DOHH2 (cell line): ENCODE results near the gene DBX2.

Source experiments
- CTCF ChIP-seq: fragments of 200-600 bp; sonication (generic); IDR thresholded peaks from one replicate; pipeline ENCODE4 v1.5.1; 2014; ENCODE audit warnings: antibody characterized with exemption, mild to moderate bottlenecking, low read depth, low read length; ENCODE audit not compliant: poor library complexity, severe bottlenecking
- EZH2phosphoT487 ChIP-seq: fragments of 200-600 bp; sonication (generic); IDR thresholded peaks from 2 replicates; pipeline ENCODE4 v1.6.1; 2017; ENCODE audit warnings: borderline replicate concordance, mild to moderate bottlenecking, antibody characterized with exemption, low read length, moderate library complexity, mixed read lengths

GRCh38 chr12:45050751-45051571 is at the start of gene DBX2:
- TF ChIP-seq CTCF (no peak), EZH2phosphoT487 (no peak)
